Activated CD4-positive, CD25-positive, alpha-beta regulatory T cell treated with anti-CD3 and anti-CD28 coated beads, Interleukin-2, amount 50 U/mL, for 24 hours (primary cell): ENCODE results near the gene EML1.
A peak's percentile ranks its signal among the peaks of the same experiment; 100 is the strongest.

ENCODE experiments used
- ATAC-seq, 2 donors: fragments of 150-1000 bp; cut with Tn5 transposase; one replicate each; pipeline ENCODE4 v1.10.0; 2021; ENCODE audit warnings: mild to moderate bottlenecking in 1 of 2, moderate library complexity in 1 of 2

Gene EML1

GRCh38 chr14:99875421-99875820, 82.2 kb downstream of the EML1 start:
- no peak for ATAC-seq

GRCh38 chr14:99875836-99876235, 82.6 kb downstream of the EML1 start:
- ATAC-seq = no peak

- no peak for ATAC-seq
Measured at GRCh38 chr14:99876406-99876805, 83.2 kb downstream of the EML1 start.

- no peak for ATAC-seq
Measured at GRCh38 chr14:99878563-99878962, 85.3 kb downstream of the EML1 start.

- no peak for ATAC-seq
Measured at GRCh38 chr14:99879401-99880295, 86.4 kb downstream of the EML1 start.

GRCh38 chr14:99880651-99881420, 87.6 kb downstream of the EML1 start:
- no peak for ATAC-seq

GRCh38 chr14:99883866-99884650, 90.8 kb downstream of the EML1 start:
- ATAC-seq = no peak

- peak; percentile 53 to 56 for ATAC-seq
Measured at GRCh38 chr14:99884834-99885648, 91.8 kb downstream of the EML1 start.

GRCh38 chr14:99885649-99885958, 92.4 kb downstream of the EML1 start:
- ATAC-seq = no peak

- ATAC-seq = no peak
Measured at GRCh38 chr14:99887407-99887806, 94.2 kb downstream of the EML1 start.

- no peak for ATAC-seq
Measured at GRCh38 chr14:99888149-99888548, 94.9 kb downstream of the EML1 start.

- no peak for ATAC-seq
Measured at GRCh38 chr14:99889268-99889667, 96.1 kb downstream of the EML1 start.

GRCh38 chr14:99891266-99891665, 98.1 kb downstream of the EML1 start:
- ATAC-seq = no peak

- no peak for ATAC-seq
Measured at GRCh38 chr14:99891900-99892299, 98.7 kb downstream of the EML1 start.

GRCh38 chr14:99892406-99892805, 99.2 kb downstream of the EML1 start:
- no peak for ATAC-seq

- ATAC-seq = no peak
Measured at GRCh38 chr14:99896361-99896760, 103.1 kb downstream of the EML1 start.

- ATAC-seq = no peak
Measured at GRCh38 chr14:99899578-99900178, 106.5 kb downstream of the EML1 start.

GRCh38 chr14:99902925-99903324, 109.7 kb downstream of the EML1 start:
- no peak for ATAC-seq

GRCh38 chr14:99904506-99904905, 111.3 kb downstream of the EML1 start:
- ATAC-seq = no peak

GRCh38 chr14:99905121-99905520, 111.9 kb downstream of the EML1 start:
- no peak for ATAC-seq

- ATAC-seq = no peak
Measured at GRCh38 chr14:99907761-99908652, 114.8 kb downstream of the EML1 start.
